IgD-negative memory B cell (primary cell): Measurements from ENCODE around the gene NXPE3. TPM values are rescaled to one million over a fixed set of nuclear protein-coding genes. Genes with fewer than 3 reads are reported as not detected.
"Not testable (repeated sequence)": the region's sequence is repeated elsewhere in the genome, so short reads cannot be mapped to it uniquely, and the experiment has no call there.

Source experiments
- H3K27ac Mint-ChIP-seq, 3 donors: one replicate each; pipeline ENCODE4 v1.8.0; 2020 to 2022; ENCODE audit warnings: mild to moderate bottlenecking in 3 of 3, mixed read lengths in 3 of 3, moderate library complexity in 1 of 3
- H3K27me3 Mint-ChIP-seq: one replicate; pipeline ENCODE4 v1.8.0; 2021; ENCODE audit warnings: mixed read lengths
- H3K36me3 Mint-ChIP-seq: one replicate; pipeline ENCODE4 v1.8.0; 2020; ENCODE audit warnings: mild to moderate bottlenecking, mixed read lengths
- H3K4me1 Mint-ChIP-seq, 3 donors: one replicate each; pipeline ENCODE4 v1.8.0; 2020 to 2022; ENCODE audit warnings: mixed read lengths in 3 of 3, mild to moderate bottlenecking in 1 of 3
- H3K4me3 Mint-ChIP-seq, 4 donors: one replicate each; pipeline ENCODE4 v1.8.0; 2020 to 2022; ENCODE audit warnings: mild to moderate bottlenecking in 4 of 4, mixed read lengths in 4 of 4, moderate library complexity in 3 of 4
- H3K9me3 Mint-ChIP-seq, 3 donors: one replicate each; pipeline ENCODE4 v1.8.0; 2020 to 2021; ENCODE audit warnings: mixed read lengths in 3 of 3, mild to moderate bottlenecking in 1 of 3
- polyA plus RNA-seq: library from polyadenylated mRNA; unstranded; fragments of 300-500 nt; fragmentation: Illumina TruSeq; gene quantifications from one replicate; pipeline ENCODE4 v1.2.3, GENCODE V29; 2021

NXPE3 gene
- 30.4 TPM for polyA plus RNA-seq

- peak within 1 kb of the TSS; percentile 84 to 98 (median 97) for H3K27ac Mint-ChIP-seq
- H3K36me3 Mint-ChIP-seq = peaks cover 9% of the 10 kb centered on the region
- peak within 1 kb of the TSS; percentile 77 to 98 (median 92) for H3K4me3 Mint-ChIP-seq
- H3K4me1 Mint-ChIP-seq = peaks cover 36 to 41% (median 40%) of the 10 kb centered on the region in 3 donors
- no peaks in the 10 kb centered on the region for H3K27me3 Mint-ChIP-seq
- H3K9me3 Mint-ChIP-seq = no peaks in the 10 kb centered on the region
These were observed at the start of gene NXPE3 for GRCh38 chr3:101779047-101779821. Gene NXPE3 (plus strand): TSS chr3:101779211. CDS start chr3:101785597, 6,386 bp downstream.

DNA sequence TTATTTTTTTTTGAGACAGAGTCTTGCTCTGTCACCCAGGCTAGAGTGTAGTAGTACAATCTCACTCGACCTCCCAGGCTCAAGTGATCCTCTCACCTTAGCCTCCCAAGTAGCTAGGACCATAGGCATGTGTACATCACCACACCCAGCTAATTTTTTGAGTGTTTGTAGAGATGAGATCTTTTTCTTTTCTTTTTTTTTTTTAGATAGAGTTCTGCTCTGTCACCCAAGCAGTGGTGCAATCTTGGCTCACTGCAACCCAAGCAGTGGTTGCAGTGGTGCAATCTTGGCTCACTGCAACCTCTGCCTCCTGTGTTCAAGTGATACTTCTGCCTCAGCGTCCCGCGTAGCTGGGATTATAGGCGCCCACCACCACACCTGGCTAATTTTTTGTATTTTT is 49.4 kb upstream of the NXPE3 start:
- Mint-ChIP-seq H3K4me1 (peaks cover 8 to 13% (median 10%) of the 10 kb centered on the region in 3 donors), H3K27me3 (no peaks in the 10 kb centered on the region), H3K4me3 (no peak overlapping the region), H3K36me3 (peaks cover 16% of the 10 kb centered on the region), H3K9me3 (no peaks in the 10 kb centered on the region), H3K27ac (no peak overlapping the region)

DNA sequence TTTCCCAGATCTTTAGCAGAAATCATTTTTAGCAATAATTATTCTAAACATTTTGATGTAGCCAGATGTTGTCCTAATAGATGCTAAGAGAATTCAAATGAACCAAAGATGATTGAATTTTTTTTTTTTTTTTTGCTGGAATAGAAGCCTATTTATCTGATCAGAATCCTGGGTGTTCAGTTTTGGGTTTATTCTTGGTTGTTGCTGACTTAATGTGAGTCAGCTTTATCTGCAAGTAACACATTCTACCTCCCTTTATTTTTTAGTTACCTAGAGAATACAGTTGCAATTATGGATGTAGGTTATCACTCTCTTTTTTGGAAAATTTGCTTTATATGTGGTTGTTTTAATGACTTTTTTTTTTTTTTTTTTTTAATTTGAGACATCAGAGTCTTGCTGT is 48.2 kb upstream of the NXPE3 start:
- Mint-ChIP-seq H3K27ac (no peak overlapping the region), H3K27me3 (no peaks in the 10 kb centered on the region), H3K4me1 (peaks cover 7 to 8% (median 8%) of the 10 kb centered on the region in 3 donors), H3K9me3 (no peaks in the 10 kb centered on the region), H3K36me3 (peaks cover 23% of the 10 kb centered on the region), H3K4me3 (no peak overlapping the region)

GRCh38 chr3:101732240-101732641 is 46.8 kb upstream of the NXPE3 start:
- Mint-ChIP-seq H3K27me3 (no peaks in the 10 kb centered on the region), H3K4me3 (no peak overlapping the region), H3K4me1 (peaks cover 2 to 3% (median 3%) of the 10 kb centered on the region in 3 donors), H3K36me3 (peaks cover 23% of the 10 kb centered on the region), H3K9me3 (no peaks in the 10 kb centered on the region), H3K27ac (no peak overlapping the region)

DNA sequence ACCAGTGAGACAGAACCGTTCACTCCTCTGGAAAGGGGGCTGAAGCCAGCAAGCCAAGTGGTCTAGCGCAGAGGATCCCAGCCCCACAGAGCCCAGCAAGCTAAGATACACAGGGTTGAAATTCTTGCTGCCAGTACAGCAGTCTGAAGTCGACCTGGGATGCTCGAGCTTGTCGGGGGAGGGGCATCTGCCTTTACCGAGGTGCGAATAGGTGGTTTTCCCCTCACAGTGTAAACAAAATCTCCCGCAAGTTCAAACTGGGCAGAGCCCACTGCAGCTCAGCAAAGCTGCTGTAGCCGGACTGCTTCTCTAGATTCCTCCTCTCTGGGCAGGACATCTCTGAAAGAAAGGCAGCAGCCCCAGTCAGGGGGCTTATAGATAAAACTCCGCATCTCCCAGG is 43.2 kb upstream of the NXPE3 start:
- peaks cover 25% of the 10 kb centered on the region for H3K36me3 Mint-ChIP-seq
- no peaks in the 10 kb centered on the region for H3K9me3 Mint-ChIP-seq
- H3K4me3 Mint-ChIP-seq = no peak overlapping the region
- H3K27me3 Mint-ChIP-seq = no peaks in the 10 kb centered on the region
- H3K27ac Mint-ChIP-seq = no peak overlapping the region
- peaks cover 0 to 3% (median 0%) of the 10 kb centered on the region in 3 donors for H3K4me1 Mint-ChIP-seq

- not testable (repeated sequence) for H3K27me3 Mint-ChIP-seq, H3K27ac Mint-ChIP-seq, H3K4me3 Mint-ChIP-seq, H3K4me1 Mint-ChIP-seq, H3K9me3 Mint-ChIP-seq
- H3K36me3 Mint-ChIP-seq = peaks cover 10% of the 10 kb centered on the region
These were observed 37.1 kb upstream of the NXPE3 start for GRCh38 chr3:101741914-101742313.

DNA sequence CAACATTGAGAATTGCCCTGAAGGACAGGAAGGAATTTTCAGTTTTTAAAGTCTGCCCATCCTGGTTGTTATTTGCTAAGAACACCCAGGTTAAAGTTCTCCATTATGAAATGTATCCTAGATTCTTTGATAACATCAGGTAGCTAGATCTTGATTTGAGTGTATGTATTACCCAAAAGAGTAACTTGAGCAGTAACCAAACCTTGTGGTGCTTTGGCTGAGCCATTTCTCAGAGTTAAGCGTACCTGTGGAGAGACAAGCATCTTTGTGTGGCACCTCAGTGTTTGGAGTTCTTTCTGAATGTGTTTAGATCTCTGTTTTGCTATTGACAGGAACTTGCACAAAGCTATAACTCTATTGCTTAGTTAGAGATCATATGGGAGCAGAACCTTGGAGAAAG is 34.2 kb upstream of the NXPE3 start:
- Mint-ChIP-seq H3K4me1 (peaks cover 0 to 5% (median 3%) of the 10 kb centered on the region in 3 donors), H3K4me3 (no peak overlapping the region), H3K9me3 (no peaks in the 10 kb centered on the region), H3K27ac (peak overlapping the region in 2 of 3 donors; percentile 46 to 67), H3K36me3 (peaks cover 7% of the 10 kb centered on the region), H3K27me3 (no peaks in the 10 kb centered on the region)

- not testable (repeated sequence) for H3K27ac Mint-ChIP-seq, H3K4me1 Mint-ChIP-seq, H3K36me3 Mint-ChIP-seq, H3K27me3 Mint-ChIP-seq, H3K4me3 Mint-ChIP-seq, H3K9me3 Mint-ChIP-seq
These were observed 33.1 kb upstream of the NXPE3 start for GRCh38 chr3:101745934-101746333.

DNA sequence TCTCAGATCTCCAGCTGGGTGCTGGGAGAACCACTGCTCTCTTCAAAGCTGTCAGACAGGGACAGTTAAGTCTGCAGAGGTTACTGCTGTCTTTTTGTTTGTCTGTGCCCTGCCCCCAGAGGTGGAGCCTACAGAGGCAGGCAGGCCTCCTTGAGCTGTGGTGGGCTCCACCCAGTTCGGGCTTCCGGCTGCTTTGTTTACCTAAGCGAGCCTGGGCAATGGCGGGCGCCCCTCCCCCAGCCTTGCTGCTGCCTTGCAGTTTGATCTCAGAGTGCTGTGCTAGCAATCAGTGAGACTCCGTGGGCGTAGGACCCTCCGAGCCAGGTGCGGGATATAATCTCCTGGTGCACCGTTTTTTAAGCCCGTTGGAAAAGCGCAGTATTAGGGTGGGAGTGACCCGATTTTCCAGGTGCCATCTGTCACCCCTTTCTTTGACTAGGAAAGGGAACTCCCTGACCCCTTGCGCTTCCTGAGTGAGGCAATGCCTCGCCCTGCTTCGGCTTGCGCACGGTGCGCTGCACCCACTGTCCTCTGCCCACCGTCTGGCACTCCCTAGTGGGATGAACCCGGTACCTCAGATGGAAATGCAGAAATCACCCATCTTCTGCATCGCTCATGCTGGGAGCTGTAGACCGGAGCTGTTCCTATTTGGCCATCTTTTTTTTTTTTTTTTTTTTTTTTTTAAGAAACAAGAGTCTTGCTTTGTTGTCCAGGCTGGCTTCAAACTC is 25.5 kb upstream of the NXPE3 start:
- not testable (repeated sequence) for H3K27ac Mint-ChIP-seq, H3K9me3 Mint-ChIP-seq, H3K4me1 Mint-ChIP-seq, H3K27me3 Mint-ChIP-seq
- Mint-ChIP-seq H3K36me3 (peaks cover 21% of the 10 kb centered on the region), H3K4me3 (peak overlapping the region in 1 of 4 donors; percentile 28)

DNA sequence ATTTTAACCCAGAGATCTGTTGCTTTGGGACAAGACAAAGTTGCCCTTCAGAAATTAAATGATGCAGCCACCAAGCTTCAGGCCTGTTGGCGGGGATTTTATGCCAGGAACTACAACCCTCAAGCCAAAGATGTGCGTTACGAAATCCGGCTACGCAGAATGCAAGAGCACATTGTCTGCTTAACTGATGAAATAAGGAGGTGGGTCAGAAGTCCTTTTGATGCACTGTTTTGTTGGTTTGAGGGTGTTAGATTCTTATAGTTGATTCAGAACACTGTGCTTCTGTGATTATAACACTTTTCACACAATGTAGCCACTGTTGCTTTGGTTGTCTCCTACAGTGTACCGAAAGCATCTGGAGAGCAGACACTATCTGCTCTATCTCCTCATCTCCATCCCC is 20.8 kb upstream of the NXPE3 start:
- peaks cover 13 to 14% (median 14%) of the 10 kb centered on the region in 3 donors for H3K4me1 Mint-ChIP-seq
- H3K9me3 Mint-ChIP-seq = peaks cover 0 to 3% (median 0%) of the 10 kb centered on the region in 3 donors
- H3K27me3 Mint-ChIP-seq = no peaks in the 10 kb centered on the region
- peaks cover 26% of the 10 kb centered on the region for H3K36me3 Mint-ChIP-seq
- no peak overlapping the region for H3K4me3 Mint-ChIP-seq
- H3K27ac Mint-ChIP-seq = no peak overlapping the region

DNA sequence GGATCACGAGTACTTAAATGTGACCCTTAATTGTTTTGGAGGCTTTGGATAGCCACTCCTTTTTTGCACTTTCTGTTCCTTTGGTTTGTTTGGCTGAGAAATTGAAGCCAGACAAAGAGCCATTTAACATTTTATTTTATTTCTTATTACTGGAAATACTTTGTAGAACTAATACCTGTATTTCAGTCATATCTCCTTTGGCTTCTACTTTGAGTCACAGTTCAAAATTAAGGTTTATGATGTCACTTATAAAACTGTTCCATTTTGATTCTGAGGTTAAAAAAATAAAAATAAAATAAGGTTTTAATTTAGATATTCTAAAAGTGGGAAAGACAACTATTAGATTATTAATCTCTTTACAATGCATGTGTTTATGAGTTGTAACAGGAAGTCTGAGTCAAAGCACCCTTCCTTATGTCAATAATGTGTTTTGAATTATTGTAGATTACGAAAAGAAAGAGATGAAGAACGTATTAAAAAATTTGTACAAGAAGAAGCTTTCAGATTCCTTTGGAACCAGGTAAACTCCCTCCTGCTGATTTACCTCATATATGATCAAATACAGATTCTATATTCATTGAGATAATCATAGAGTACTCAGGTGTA is 16.9 kb upstream of the NXPE3 start:
- no peaks in the 10 kb centered on the region for H3K9me3 Mint-ChIP-seq
- H3K27me3 Mint-ChIP-seq = no peaks in the 10 kb centered on the region
- no peak overlapping the region for H3K27ac Mint-ChIP-seq
- peaks cover 25% of the 10 kb centered on the region for H3K36me3 Mint-ChIP-seq
- no peak overlapping the region for H3K4me3 Mint-ChIP-seq
- H3K4me1 Mint-ChIP-seq = peaks cover 8 to 10% (median 9%) of the 10 kb centered on the region in 3 donors

DNA sequence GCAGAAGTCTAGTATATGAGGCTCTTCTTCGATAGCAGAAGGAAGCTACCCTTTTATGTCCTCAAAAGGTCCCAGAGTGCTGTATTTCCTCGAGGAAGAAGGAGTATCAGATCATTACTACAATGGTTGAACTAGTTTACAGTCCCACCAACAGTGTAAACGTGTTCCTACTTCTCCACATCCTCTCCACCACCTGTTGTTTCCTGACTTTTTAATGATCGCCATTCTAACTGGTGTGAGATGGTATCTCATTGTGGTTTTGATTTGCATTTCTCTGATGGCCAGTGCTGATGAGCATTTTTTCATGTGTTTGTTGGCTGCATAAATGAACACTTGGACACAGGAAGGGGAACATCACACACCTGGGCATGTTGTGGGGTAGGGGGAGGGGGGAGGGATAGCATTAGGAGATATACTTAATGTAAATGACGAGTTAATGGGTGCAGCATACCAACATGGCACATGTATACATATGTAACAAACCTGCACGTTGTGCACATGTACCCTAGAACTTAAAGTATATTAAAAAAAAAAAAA is 1.2 kb upstream of the NXPE3 start:
- peak overlapping the region; percentile 72 to 98 (median 97) for H3K27ac Mint-ChIP-seq
- peak overlapping the region in 3 of 4 donors; percentile 43 to 98 (median 77) for H3K4me3 Mint-ChIP-seq
- not testable (repeated sequence) for H3K9me3 Mint-ChIP-seq, H3K27me3 Mint-ChIP-seq, H3K36me3 Mint-ChIP-seq
- H3K4me1 Mint-ChIP-seq = peaks cover 25 to 38% (median 38%) of the 10 kb centered on the region in 3 donors

GRCh38 chr3:101778385-101779046 is 495 bp upstream of the NXPE3 start:
- H3K4me1 Mint-ChIP-seq = peaks cover 29 to 38% (median 38%) of the 10 kb centered on the region in 3 donors
- peak overlapping the region; percentile 77 to 98 (median 92) for H3K4me3 Mint-ChIP-seq
- peak overlapping the region; percentile 84 to 98 (median 97) for H3K27ac Mint-ChIP-seq
- H3K9me3 Mint-ChIP-seq = no peaks in the 10 kb centered on the region
- no peaks in the 10 kb centered on the region for H3K27me3 Mint-ChIP-seq
- peaks cover 2% of the 10 kb centered on the region for H3K36me3 Mint-ChIP-seq

DNA sequence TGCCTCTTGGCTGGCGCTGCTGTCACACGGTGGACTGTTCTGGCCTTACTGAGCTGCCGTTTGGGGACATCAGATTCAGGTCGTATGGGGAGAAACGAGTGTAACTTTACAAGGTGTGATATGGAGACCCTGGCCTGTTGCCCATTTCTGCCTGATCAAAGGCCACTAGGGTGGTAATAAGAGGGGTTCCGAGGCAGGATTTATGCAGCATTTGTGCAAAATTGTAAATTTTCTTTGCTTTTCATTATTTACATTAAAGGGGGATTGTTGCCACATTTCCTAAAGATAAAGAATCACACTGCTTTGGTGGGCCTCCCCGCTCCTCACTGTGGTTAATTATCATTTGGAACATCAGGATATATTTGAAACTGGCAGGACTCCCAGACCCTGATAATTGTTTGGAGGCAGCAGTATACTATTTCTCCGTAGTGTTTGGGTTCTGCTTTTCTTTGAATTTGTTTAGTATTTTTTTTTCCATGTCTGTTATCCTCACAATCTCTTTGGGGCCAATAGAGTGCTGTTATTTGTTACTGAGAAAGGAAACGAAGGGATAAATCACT is 891 bp downstream of the NXPE3 start:
- H3K9me3 Mint-ChIP-seq = no peaks in the 10 kb centered on the region

More for the DNA sequence above, 891 bp downstream of the NXPE3 start:
- no peaks in the 10 kb centered on the region for H3K27me3 Mint-ChIP-seq
- peaks cover 32 to 45% (median 42%) of the 10 kb centered on the region in 3 donors for H3K4me1 Mint-ChIP-seq
- H3K27ac Mint-ChIP-seq = peak overlapping the region; percentile 84 to 98 (median 97)
- H3K36me3 Mint-ChIP-seq = peaks cover 11% of the 10 kb centered on the region
- peak overlapping the region; percentile 77 to 98 (median 92) for H3K4me3 Mint-ChIP-seq
